Subcutaneous abdominal adipose tissue (tissue), 5 donors: ENCODE results near the gene SLC26A11.
A peak's percentile ranks its signal among the peaks of the same experiment; 100 is the strongest.
"Not testable (repeated sequence)": the region's sequence is repeated elsewhere in the genome, so short reads cannot be mapped to it uniquely, and the experiment has no call there.

ENCODE experiments used
- H3K27ac ChIP-seq: one replicate; pipeline ENCODE4 v1.7.0; 2013; ENCODE audit warnings: low read depth, mild to moderate bottlenecking, inconsistent platforms, low read length, moderate library complexity
- H3K27me3 ChIP-seq, 5 donors: one replicate each; pipeline ENCODE4 v1.7.0; 2013; ENCODE audit warnings: low read length in 5 of 5, inconsistent platforms in 1 of 5; ENCODE audit not compliant: control insufficient read depth in 5 of 5, insufficient read depth in 4 of 5
- H3K36me3 ChIP-seq, 5 donors: one replicate each; pipeline ENCODE4 v1.7.0; 2013; ENCODE audit warnings: low read length in 5 of 5; ENCODE audit not compliant: control insufficient read depth in 5 of 5, insufficient read depth in 5 of 5
- H3K4me1 ChIP-seq, 5 donors: one replicate each; pipeline ENCODE4 v1.7.0; 2013; ENCODE audit warnings: low read length in 5 of 5, mild to moderate bottlenecking in 3 of 5, moderate library complexity in 1 of 5; ENCODE audit not compliant: control insufficient read depth in 5 of 5, insufficient read depth in 5 of 5
- H3K4me3 ChIP-seq, 5 donors: one replicate each; pipeline ENCODE4 v1.7.0; 2013; ENCODE audit warnings: low read length in 5 of 5, low read depth in 1 of 5
- H3K9ac ChIP-seq, 5 donors: one replicate each; pipeline ENCODE4 v1.7.0; 2013; ENCODE audit warnings: low read length in 5 of 5, mild to moderate bottlenecking in 4 of 5, moderate library complexity in 3 of 5
- H3K9me3 ChIP-seq, 5 donors: one replicate each; pipeline ENCODE4 v1.7.0; 2013; ENCODE audit warnings: low read length in 5 of 5; ENCODE audit not compliant: control insufficient read depth in 5 of 5
- donor health status: healthy.
- donor health status: healthy.
- donor health status: healthy.
- donor health status: healthy.
- donor health status: healthy.

SLC26A11 gene

GRCh38 chr17:80272366-80272765 is 52.1 kb downstream of the SLC26A11 start:
- Histone ChIP-seq H3K27me3 (no peaks in the 10 kb centered on the region), H3K27ac (no peak overlapping the region), H3K4me3 (no peak overlapping the region), H3K9me3 (no peaks in the 10 kb centered on the region), H3K4me1 (peaks cover 0 to 4% (median 3%) of the 10 kb centered on the region in 5 donors), H3K36me3 (peaks cover 6 to 48% (median 34%) of the 10 kb centered on the region in 5 donors), H3K9ac (no peak overlapping the region)

GRCh38 chr17:80274331-80274730 is 54.1 kb downstream of the SLC26A11 start:
- Histone ChIP-seq H3K27ac (no peak overlapping the region), H3K9me3 (no peaks in the 10 kb centered on the region), H3K4me3 (no peak overlapping the region), H3K27me3 (no peaks in the 10 kb centered on the region), H3K4me1 (peaks cover 5 to 24% (median 21%) of the 10 kb centered on the region in 5 donors), H3K9ac (no peak overlapping the region), H3K36me3 (peaks cover 3 to 43% (median 32%) of the 10 kb centered on the region in 5 donors)

- H3K4me1 ChIP-seq = peaks cover 5 to 27% (median 26%) of the 10 kb centered on the region in 5 donors
- no peak overlapping the region for H3K27ac ChIP-seq
- no peaks in the 10 kb centered on the region for H3K9me3 ChIP-seq
- H3K4me3 ChIP-seq = no peak overlapping the region
- H3K27me3 ChIP-seq = no peaks in the 10 kb centered on the region
- no peak overlapping the region for H3K9ac ChIP-seq
- H3K36me3 ChIP-seq = peaks cover 0 to 39% (median 26%) of the 10 kb centered on the region in 5 donors
These were observed 54.7 kb downstream of the SLC26A11 start for GRCh38 chr17:80274871-80275449.

GRCh38 chr17:80275857-80276256 is 55.6 kb downstream of the SLC26A11 start:
- peaks cover 0 to 40% (median 26%) of the 10 kb centered on the region in 5 donors for H3K36me3 ChIP-seq
- H3K9me3 ChIP-seq, H3K9ac ChIP-seq: not testable (repeated sequence)

GRCh38 chr17:80277751-80278671 is 57.8 kb downstream of the SLC26A11 start:
- H3K27ac ChIP-seq = no peak overlapping the region
- peaks cover 0 to 45% (median 31%) of the 10 kb centered on the region in 5 donors for H3K36me3 ChIP-seq
- no peak overlapping the region for H3K4me3 ChIP-seq

More at GRCh38 chr17:80275857-80276256, 55.6 kb downstream of the SLC26A11 start:
- H3K27me3 ChIP-seq, H3K27ac ChIP-seq, H3K4me3 ChIP-seq: not testable (repeated sequence)
- peaks cover 5 to 33% (median 30%) of the 10 kb centered on the region in 5 donors for H3K4me1 ChIP-seq

GRCh38 chr17:80279895-80280294 is 59.7 kb downstream of the SLC26A11 start:
- H3K4me1 ChIP-seq = peaks cover 5 to 33% (median 27%) of the 10 kb centered on the region in 5 donors
- H3K9me3 ChIP-seq = no peaks in the 10 kb centered on the region
- H3K27ac ChIP-seq = no peak overlapping the region
- no peaks in the 10 kb centered on the region for H3K27me3 ChIP-seq
- H3K36me3 ChIP-seq = peaks cover 0 to 45% (median 25%) of the 10 kb centered on the region in 5 donors
- peak overlapping the region in 1 of 5 donors; percentile 19 for H3K9ac ChIP-seq
- H3K4me3 ChIP-seq = no peak overlapping the region

More at GRCh38 chr17:80277751-80278671, 57.8 kb downstream of the SLC26A11 start:
- peaks cover 5 to 33% (median 30%) of the 10 kb centered on the region in 5 donors for H3K4me1 ChIP-seq
- no peak overlapping the region for H3K9ac ChIP-seq
- H3K27me3 ChIP-seq = no peaks in the 10 kb centered on the region
- no peaks in the 10 kb centered on the region for H3K9me3 ChIP-seq

- no peak overlapping the region for H3K4me3 ChIP-seq
- peaks cover 0 to 51% (median 23%) of the 10 kb centered on the region in 5 donors for H3K36me3 ChIP-seq
- no peaks in the 10 kb centered on the region for H3K9me3 ChIP-seq
- no peaks in the 10 kb centered on the region for H3K27me3 ChIP-seq
- H3K9ac ChIP-seq = no peak overlapping the region
- H3K4me1 ChIP-seq = peaks cover 5 to 28% (median 27%) of the 10 kb centered on the region in 5 donors
- no peak overlapping the region for H3K27ac ChIP-seq
These were observed 61.3 kb downstream of the SLC26A11 start for GRCh38 chr17:80281516-80281915.

- H3K36me3 ChIP-seq = peaks cover 0 to 58% (median 35%) of the 10 kb centered on the region in 5 donors
- peaks cover 5 to 24% (median 23%) of the 10 kb centered on the region in 5 donors for H3K4me1 ChIP-seq
- no peak overlapping the region for H3K4me3 ChIP-seq
- no peak overlapping the region for H3K9ac ChIP-seq
- no peak overlapping the region for H3K27ac ChIP-seq
- H3K9me3 ChIP-seq = no peaks in the 10 kb centered on the region
- no peaks in the 10 kb centered on the region for H3K27me3 ChIP-seq
These were observed 63.1 kb downstream of the SLC26A11 start for GRCh38 chr17:80283116-80283852.

GRCh38 chr17:80284631-80285030 is 64.4 kb downstream of the SLC26A11 start:
- Histone ChIP-seq H3K36me3 (peaks cover 0 to 61% (median 41%) of the 10 kb centered on the region in 5 donors), H3K27me3 (no peaks in the 10 kb centered on the region), H3K4me1 (peaks cover 0 to 21% (median 13%) of the 10 kb centered on the region in 5 donors), H3K9me3 (no peaks in the 10 kb centered on the region), H3K4me3 (no peak overlapping the region), H3K9ac (no peak overlapping the region), H3K27ac (no peak overlapping the region)
